H9 (cell line): ENCODE measurements around the gene PRMT2. TPM values are rescaled to one million over a fixed set of nuclear protein-coding genes. Genes with fewer than 3 reads are reported as not detected.

Experiments used
- DNase-seq: peaks from one replicate; pipeline ENCODE4 v3.0.0-alpha.2; 2017
- H2AFZ ChIP-seq: one replicate; pipeline ENCODE4 v1.6.1; 2013; ENCODE audit warnings: mild to moderate bottlenecking, low read length, control low read depth, moderate library complexity
- H2AK5ac ChIP-seq: 2 replicates; pipeline ENCODE4 v1.6.1; 2013; ENCODE audit warnings: low read length, control low read depth, mixed read lengths; ENCODE audit not compliant: insufficient read length
- H2BK120ac ChIP-seq: one replicate; pipeline ENCODE4 v1.6.1; 2013; ENCODE audit warnings: low read depth, mild to moderate bottlenecking, low read length, control low read depth, inconsistent platforms; ENCODE audit not compliant: poor library complexity, severe bottlenecking
- H2BK12ac ChIP-seq: 2 replicates; pipeline ENCODE4 v1.6.1; 2013; ENCODE audit warnings: low read length, control low read depth, mixed read lengths, low read depth; ENCODE audit not compliant: insufficient read length
- H2BK15ac ChIP-seq: 2 replicates; pipeline ENCODE4 v1.6.1; 2013; ENCODE audit warnings: low read depth, low read length, control low read depth
- H2BK20ac ChIP-seq: one replicate; pipeline ENCODE4 v1.6.1; 2013; ENCODE audit warnings: low read depth, mild to moderate bottlenecking, low read length, control low read depth, inconsistent platforms; ENCODE audit not compliant: poor library complexity, severe bottlenecking
- H2BK5ac ChIP-seq: 2 replicates; pipeline ENCODE4 v1.6.1; 2013; ENCODE audit warnings: low read length, control low read depth, mixed read lengths; ENCODE audit not compliant: insufficient read length
- H3K14ac ChIP-seq: 2 replicates; pipeline ENCODE4 v1.6.1; 2013; ENCODE audit warnings: low read length, control low read depth; ENCODE audit not compliant: insufficient read depth
- H3K18ac ChIP-seq: 2 replicates; pipeline ENCODE4 v1.6.1; 2013; ENCODE audit warnings: low read depth, mild to moderate bottlenecking, mixed read lengths, low read length, control low read depth; ENCODE audit not compliant: insufficient read length
- H3K23ac ChIP-seq: 2 replicates; pipeline ENCODE4 v1.6.1; 2013; ENCODE audit warnings: low read length, control low read depth, mixed read lengths, low read depth; ENCODE audit not compliant: insufficient read length
- H3K23me2 ChIP-seq: 2 replicates; pipeline ENCODE4 v1.6.1; 2013; ENCODE audit warnings: low read depth, mild to moderate bottlenecking, mixed read lengths, low read length, control low read depth; ENCODE audit not compliant: insufficient read length, poor library complexity, severe bottlenecking
- H3K27ac ChIP-seq: 2 replicates; pipeline ENCODE4 v1.5.1; 2013; ENCODE audit warnings: low read length, control low read depth, mixed read lengths, low read depth; ENCODE audit not compliant: insufficient read length
- H3K27me3 ChIP-seq: 2 replicates; pipeline ENCODE4 v1.6.1; 2013; ENCODE audit warnings: low read length, control low read depth, inconsistent platforms; ENCODE audit not compliant: insufficient read depth
- H3K4ac ChIP-seq: 2 replicates; pipeline ENCODE4 v1.6.1; 2013; ENCODE audit warnings: low read depth, mild to moderate bottlenecking, control low read depth, inconsistent platforms, low read length, moderate library complexity
- H3K4me1 ChIP-seq: 2 replicates; pipeline ENCODE4 v1.6.1; 2013; ENCODE audit warnings: low read length, control low read depth, inconsistent platforms; ENCODE audit not compliant: insufficient read depth
- H3K4me2 ChIP-seq: 2 replicates; pipeline ENCODE4 v1.6.1; 2013; ENCODE audit warnings: low read length, control low read depth, mixed read lengths; ENCODE audit not compliant: insufficient read length, insufficient read depth
- H3K56ac ChIP-seq: 2 replicates; pipeline ENCODE4 v1.6.1; 2013; ENCODE audit warnings: low read depth, mild to moderate bottlenecking, mixed read lengths, low read length, control low read depth; ENCODE audit not compliant: insufficient read length
- H3K79me1 ChIP-seq: 2 replicates; pipeline ENCODE4 v1.6.1; 2013; ENCODE audit warnings: low read depth, mild to moderate bottlenecking, moderate library complexity, low read length, control low read depth, inconsistent platforms; ENCODE audit not compliant: insufficient read depth, poor library complexity, severe bottlenecking
- H3K79me2 ChIP-seq: 2 replicates; pipeline ENCODE4 v1.6.1; 2013; ENCODE audit warnings: low read length, control low read depth, inconsistent platforms; ENCODE audit not compliant: insufficient read depth
- H3K9ac ChIP-seq: 2 replicates; pipeline ENCODE4 v1.6.1; 2013; ENCODE audit warnings: low read length, control low read depth, mixed read lengths; ENCODE audit not compliant: insufficient read length; ENCODE audit errors: extremely low read depth
- H3K9me3 ChIP-seq: one replicate; pipeline ENCODE4 v1.6.1; 2013; ENCODE audit warnings: low read depth, low read length, inconsistent platforms; ENCODE audit not compliant: control insufficient read depth
- H3T11ph ChIP-seq: one replicate; pipeline ENCODE4 v1.6.1; 2013; ENCODE audit warnings: mild to moderate bottlenecking, low read length, control low read depth, inconsistent platforms
- H4K20me1 ChIP-seq: one replicate; pipeline ENCODE4 v1.6.1; 2013; ENCODE audit not compliant: control insufficient read depth, insufficient read length, insufficient read depth
- H4K5ac ChIP-seq: 2 replicates; pipeline ENCODE4 v1.6.1; 2013; ENCODE audit warnings: low read depth, mild to moderate bottlenecking, mixed read lengths, low read length, control low read depth; ENCODE audit not compliant: insufficient read length
- H4K8ac ChIP-seq: replicated peaks from 2 replicates; pipeline ENCODE4 v1.6.1; 2013; ENCODE audit warnings: low read length, control low read depth, mixed read lengths, low read depth; ENCODE audit not compliant: insufficient read length
- H4K91ac ChIP-seq: 2 replicates; pipeline ENCODE4 v1.6.1; 2013; ENCODE audit warnings: low read depth, mild to moderate bottlenecking, moderate library complexity, mixed read lengths, low read length, control low read depth; ENCODE audit not compliant: insufficient read length
- H3K27ac Mint-ChIP-seq, 3 experiments: 2 replicates in 2 of 3; 3 replicates in 1 of 3; pipeline ENCODE4 v1.8.0; 2020 to 2021; ENCODE audit warnings: mixed read lengths in 3 of 3, mild to moderate bottlenecking in 1 of 3, moderate library complexity in 1 of 3
- H3K27me3 Mint-ChIP-seq: 2 replicates; pipeline ENCODE4 v1.8.0; 2021; ENCODE audit warnings: low read depth, mild to moderate bottlenecking, moderate library complexity, mixed read lengths
- H3K36me3 Mint-ChIP-seq, 3 experiments: 2 replicates in 2 of 3; 3 replicates in 1 of 3; pipeline ENCODE4 v1.8.0; 2020 to 2021; ENCODE audit warnings: low read depth in 3 of 3, mixed read lengths in 3 of 3; ENCODE audit not compliant: insufficient read depth in 1 of 3
- H3K4me1 Mint-ChIP-seq, 2 experiments: 2 replicates each; pipeline ENCODE4 v1.8.0; 2020; ENCODE audit warnings: mixed read lengths in 2 of 2
- H3K4me3 Mint-ChIP-seq, 2 experiments: 2 replicates in 1 of 2; 3 replicates in 1 of 2; pipeline ENCODE4 v1.8.0; 2020 to 2021; ENCODE audit warnings: mild to moderate bottlenecking in 2 of 2, mixed read lengths in 2 of 2, moderate library complexity in 1 of 2
- H3K9me3 Mint-ChIP-seq, 2 experiments: 2 replicates in 1 of 2; 3 replicates in 1 of 2; pipeline ENCODE4 v1.8.0; 2020; ENCODE audit warnings: mild to moderate bottlenecking in 2 of 2, mixed read lengths in 2 of 2, moderate library complexity in 1 of 2
- CTCF ChIP-seq: fragments of 200-600 bp; sonication (generic); conservative IDR thresholded peaks from 3 replicates; pipeline ENCODE4 v1.8.0; 2021; ENCODE audit warnings: antibody characterized with exemption, mild to moderate bottlenecking
- WGBS: extraction: QIAGEN DNeasy Blood & Tissue Kit; methylation state at CpG from one replicate; pipeline ENCODE4 v1.1.7; 2013; ENCODE audit warnings: missing lambda C conversion rate, low lambda C conversion rate, mixed read lengths; ENCODE audit not compliant: insufficient read length; ENCODE audit errors: extremely low coverage; 5-methylcytosine and 5-hydroxymethylcytosine counted together
- total RNA-seq: library from RNA; stranded (reverse); gene quantifications from 2 replicates; pipeline ENCODE4 v1.2.1, GENCODE V29; 2021

PRMT2 gene
- total RNA-seq, 1 experiment from 2014 or later, result 53.7 TPM

DNA sequence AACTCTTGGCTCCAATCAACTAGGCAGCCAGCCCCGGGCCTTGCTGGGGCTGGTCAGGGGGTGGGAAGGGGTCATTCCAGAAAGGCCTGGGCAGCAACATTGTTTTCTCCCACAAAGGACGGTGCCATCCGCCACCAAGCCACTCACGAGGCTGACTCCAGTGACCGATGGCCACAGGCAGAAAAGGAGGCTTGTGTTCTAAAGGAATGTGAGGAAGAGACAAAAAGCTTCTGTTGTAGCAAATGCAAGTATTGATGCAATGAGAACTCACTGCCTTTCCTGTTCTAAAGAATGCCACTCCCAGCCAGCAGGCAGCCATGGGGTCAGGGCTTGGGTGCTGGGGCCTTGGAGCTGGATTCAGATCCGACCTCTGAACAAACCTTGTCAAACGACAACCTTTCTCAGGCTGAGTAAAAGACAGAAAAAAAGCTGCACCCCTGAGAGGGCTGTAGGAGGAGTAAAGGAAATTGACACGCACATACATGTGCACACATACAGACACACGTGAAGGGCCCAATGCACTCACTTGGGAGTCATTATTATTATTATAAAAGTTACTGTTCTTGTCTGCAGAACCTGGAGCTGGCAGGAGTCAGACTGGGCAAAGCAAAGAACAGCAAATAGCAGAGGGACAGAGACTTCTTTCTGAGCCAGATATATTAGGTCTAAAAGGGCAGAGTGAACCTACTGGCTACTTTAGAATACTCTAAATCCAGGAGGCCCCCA lies 13.9 kb upstream of the PRMT2 start:
- Histone ChIP-seq H2BK5ac (no peak overlapping the region), H3K27ac (no peak overlapping the region), H3K18ac (no peak overlapping the region), H3K4me2 (no peak overlapping the region), H3K27me3 (no peaks in the 10 kb centered on the region), H3T11ph (no peak overlapping the region), H2AFZ (no peak overlapping the region), H3K79me2 (no peaks in the 10 kb centered on the region), H2AK5ac (no peak overlapping the region), H4K20me1 (no peaks in the 10 kb centered on the region), H4K91ac (no peak overlapping the region), H3K79me1 (no peaks in the 10 kb centered on the region), H3K56ac (no peak overlapping the region), H2BK12ac (no peak overlapping the region), H3K14ac (no peak overlapping the region), H3K23me2 (no peaks in the 10 kb centered on the region), H2BK20ac (no peak overlapping the region), H4K8ac (no peak overlapping the region), H3K9me3 (peaks cover 7% of the 10 kb centered on the region), H2BK15ac (no peak overlapping the region), H3K4me1 (no peaks in the 10 kb centered on the region), H4K5ac (no peak overlapping the region), H3K9ac (no peak overlapping the region), H3K4ac (no peak overlapping the region), H2BK120ac (no peak overlapping the region), H3K23ac (no peak overlapping the region)
- peaks cover 6 to 16% (median 11%) of the 10 kb centered on the region in 3 experiments for H3K36me3 Mint-ChIP-seq
- H3K4me1 Mint-ChIP-seq, result peaks cover 23 to 24% of the 10 kb centered on the region in 2 experiments
- no peak overlapping the region for H3K4me3 Mint-ChIP-seq
- WGBS, result no CpG with 5 or more reads among the region's 9 CpGs
- H3K27ac Mint-ChIP-seq, result peak overlapping the region in 2 of 3 experiments; percentile 15 to 43; a peak in 1 of 7 replicates
- H3K9me3 Mint-ChIP-seq, result peaks cover 16% of the 10 kb centered on the region in 2 experiments
- no peak for TF ChIP-seq CTCF
- peaks cover 4% of the 10 kb centered on the region for H3K27me3 Mint-ChIP-seq
- no peak for DNase-seq
